Renal pelvis (tissue), 4 donors: ENCODE measurements around the gene FERMT3. TPM values are rescaled to one million over a fixed set of nuclear protein-coding genes. Genes with fewer than 3 reads are reported as not detected.

ENCODE experiments used
- DNase-seq: peaks from one replicate; pipeline ENCODE4 v3.0.0-alpha.2; 2013
- polyA plus RNA-seq, 3 donors: library from polyadenylated mRNA; unstranded; fragments of 120-200 nt; gene quantifications; one replicate each; pipeline ENCODE4 v1.2.1, GENCODE V29; 2013; ENCODE audit not compliant: insufficient read length in 3 of 3

FERMT3 gene
- polyA plus RNA-seq, 3 donors, result 4.7 to 7.5 (median 5.9) TPM

DNA sequence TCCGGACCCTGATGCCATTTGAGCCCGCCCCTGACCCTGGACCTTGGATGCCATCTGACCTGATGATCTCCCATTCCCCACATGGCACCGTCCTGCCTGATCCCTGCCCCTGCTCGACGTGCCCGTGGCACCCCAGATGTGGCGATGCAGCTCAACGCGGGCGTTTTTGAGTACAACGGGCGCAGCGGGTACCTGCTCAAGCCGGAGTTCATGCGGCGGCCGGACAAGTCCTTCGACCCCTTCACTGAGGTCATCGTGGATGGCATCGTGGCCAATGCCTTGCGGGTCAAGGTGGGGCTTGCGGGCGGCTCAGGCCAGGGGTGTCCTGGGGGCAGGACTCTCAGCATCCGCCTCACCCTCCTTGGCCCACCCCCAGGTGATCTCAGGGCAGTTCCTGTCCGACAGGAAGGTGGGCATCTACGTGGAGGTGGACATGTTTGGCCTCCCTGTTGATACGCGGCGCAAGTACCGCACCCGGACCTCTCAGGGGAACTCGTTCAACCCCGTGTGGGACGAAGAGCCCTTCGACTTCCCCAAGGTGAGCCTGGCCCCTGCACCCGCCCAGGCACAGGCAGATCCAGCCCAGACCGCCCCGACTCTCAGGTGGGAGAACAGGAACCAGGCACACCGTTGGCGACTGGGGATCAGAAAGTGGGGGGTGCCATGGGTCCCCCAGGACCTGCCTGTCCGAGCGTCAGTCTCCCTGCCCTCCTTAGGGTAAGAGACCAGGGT, 55.9 kb downstream of the FERMT3 start:
- DNase-seq, result no peak

DNA sequence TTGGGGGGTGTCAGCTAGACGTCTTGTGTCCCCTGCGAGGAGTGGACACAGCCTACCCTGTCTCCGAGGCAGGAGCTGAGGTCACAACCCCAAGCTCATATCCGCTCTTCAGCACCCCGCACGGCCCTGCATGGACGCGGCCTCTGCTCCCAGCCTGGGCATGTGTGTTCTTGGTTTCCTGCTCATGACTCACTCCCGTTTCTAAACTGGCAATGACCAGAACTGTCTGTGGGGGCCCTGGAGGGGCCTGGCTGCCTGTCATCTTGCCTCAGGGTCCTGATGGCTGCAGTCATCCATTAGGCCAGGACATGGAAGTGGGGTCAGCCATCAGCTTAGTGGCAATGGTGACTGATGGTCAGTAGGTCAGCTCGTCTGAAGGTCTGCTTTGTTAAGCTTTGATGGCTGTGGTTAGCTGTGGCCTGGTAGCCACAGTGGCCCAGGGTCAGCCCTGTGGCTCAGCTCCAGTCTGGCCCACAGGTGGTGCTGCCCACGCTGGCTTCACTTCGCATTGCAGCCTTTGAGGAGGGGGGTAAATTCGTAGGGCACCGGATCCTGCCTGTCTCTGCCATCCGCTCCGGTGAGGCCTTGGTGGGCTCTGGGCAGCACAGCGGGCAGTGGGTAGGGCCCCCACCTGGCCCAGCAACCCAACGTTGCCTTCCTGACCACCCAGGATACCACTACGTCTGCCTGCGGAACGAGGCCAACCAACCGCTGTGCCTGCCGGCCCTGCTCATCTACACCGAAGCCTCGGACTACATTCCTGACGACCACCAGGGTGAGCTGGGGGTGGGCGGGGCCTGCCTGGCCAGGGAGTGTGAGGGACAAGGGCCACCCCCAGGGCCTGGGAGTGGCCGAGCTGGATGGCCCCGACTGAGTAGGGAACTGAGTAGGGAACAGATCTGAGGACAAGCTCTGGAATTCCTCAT, 56.8 kb downstream of the FERMT3 start:
- peak; percentile 29 for DNase-seq

DNA sequence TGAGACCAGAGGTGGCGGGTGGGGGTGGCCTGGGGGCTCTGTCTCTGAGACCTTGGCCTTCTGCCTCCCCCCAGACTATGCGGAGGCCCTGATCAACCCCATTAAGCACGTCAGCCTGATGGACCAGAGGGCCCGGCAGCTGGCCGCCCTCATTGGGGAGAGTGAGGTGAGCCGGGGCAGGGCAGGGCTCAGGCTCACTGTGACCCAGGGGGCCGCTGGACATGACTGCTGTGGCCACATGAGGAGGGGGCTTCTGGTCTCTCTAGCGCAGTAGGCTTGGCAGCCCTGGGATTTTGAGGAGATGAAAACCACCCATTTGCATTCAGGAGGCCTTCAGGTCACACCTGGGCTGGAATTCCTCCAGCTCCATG, 57.4 kb downstream of the FERMT3 start:
- DNase-seq, result no peak

DNA sequence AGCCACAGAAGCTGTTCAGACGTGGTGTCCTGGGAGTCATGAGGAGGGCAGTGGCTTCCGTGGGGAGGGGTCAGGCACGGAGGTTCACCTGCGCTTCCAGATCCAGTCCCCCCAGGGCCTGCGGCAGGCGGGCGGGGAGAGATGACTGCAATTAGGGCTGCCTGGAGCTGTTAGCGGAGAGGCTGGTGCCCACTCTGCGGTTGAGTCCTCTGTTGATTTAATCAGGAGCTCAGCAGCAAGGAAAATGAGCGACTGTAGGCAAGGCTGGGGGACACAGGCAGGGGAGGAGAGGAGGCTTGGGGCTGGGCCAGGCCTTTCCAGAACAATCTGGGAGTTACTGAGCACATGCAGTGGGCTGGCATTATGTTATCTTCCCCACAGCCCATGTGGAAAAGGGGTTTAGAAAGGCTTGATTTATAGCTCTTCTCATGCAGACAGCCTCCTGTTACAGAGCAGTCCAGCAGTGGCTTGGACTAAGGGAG, 57.9 kb downstream of the FERMT3 start:
- no peak for DNase-seq

DNA sequence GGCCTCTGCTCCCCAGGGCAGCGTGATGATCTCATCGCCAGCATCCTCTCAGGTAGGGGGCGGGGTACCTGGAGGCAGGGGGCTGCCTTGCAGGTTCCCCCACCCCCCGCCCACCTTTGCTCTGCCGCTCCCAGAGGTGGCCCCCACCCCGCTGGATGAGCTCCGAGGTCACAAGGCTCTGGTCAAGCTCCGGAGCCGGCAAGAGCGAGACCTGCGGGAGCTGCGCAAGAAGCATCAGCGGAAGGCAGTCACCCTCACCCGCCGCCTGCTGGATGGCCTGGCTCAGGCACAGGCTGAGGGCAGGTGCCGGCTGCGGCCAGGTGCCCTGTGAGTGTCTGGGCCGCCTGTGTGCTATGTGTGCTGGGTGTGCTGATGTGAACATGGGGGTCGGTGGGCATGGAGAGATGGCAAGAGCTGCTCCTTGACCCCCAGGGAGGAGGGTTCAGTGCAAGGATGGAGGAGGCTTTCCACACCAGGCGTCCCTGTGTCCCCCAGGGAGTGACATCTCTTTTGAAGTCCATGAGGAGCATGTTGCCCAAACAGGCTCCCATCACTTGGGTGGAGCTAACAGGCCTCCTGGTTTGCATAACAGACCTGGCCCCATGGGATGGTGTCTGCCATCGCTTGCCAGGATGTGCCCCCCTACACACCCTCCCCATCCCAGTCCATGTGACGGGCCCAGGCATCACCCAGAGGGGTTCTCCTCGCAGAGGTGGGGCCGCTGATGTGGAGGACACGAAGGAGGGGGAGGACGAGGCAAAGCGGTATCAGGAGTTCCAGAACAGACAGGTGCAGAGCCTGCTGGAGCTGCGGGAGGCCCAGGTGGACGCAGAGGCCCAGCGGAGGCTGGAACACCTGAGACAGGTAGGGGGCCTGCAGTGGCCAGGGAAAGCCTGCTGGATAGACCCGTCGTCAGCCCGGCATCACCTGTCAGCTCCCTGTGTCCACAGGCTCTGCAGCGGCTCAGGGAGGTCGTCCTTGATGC, 58.9 kb downstream of the FERMT3 start:
- no peak for DNase-seq

DNA sequence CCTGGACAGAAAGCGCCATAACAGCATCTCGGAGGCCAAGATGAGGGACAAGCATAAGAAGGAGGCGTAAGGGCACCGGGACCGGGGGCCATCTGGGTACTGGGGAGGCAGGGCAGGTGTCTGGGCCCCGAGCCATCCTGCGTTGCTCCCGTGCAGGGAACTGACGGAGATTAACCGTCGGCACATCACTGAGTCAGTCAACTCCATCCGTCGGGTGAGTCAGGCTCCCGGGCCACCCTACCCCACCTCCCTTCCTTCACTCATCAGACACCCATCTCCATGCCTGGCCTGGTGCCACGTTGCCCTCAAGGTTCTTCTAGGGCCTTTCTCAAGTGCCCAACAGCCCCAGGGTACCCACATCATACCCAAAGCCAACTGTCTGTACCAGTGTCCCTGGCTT, 59.8 kb downstream of the FERMT3 start:
- no peak for DNase-seq

DNA sequence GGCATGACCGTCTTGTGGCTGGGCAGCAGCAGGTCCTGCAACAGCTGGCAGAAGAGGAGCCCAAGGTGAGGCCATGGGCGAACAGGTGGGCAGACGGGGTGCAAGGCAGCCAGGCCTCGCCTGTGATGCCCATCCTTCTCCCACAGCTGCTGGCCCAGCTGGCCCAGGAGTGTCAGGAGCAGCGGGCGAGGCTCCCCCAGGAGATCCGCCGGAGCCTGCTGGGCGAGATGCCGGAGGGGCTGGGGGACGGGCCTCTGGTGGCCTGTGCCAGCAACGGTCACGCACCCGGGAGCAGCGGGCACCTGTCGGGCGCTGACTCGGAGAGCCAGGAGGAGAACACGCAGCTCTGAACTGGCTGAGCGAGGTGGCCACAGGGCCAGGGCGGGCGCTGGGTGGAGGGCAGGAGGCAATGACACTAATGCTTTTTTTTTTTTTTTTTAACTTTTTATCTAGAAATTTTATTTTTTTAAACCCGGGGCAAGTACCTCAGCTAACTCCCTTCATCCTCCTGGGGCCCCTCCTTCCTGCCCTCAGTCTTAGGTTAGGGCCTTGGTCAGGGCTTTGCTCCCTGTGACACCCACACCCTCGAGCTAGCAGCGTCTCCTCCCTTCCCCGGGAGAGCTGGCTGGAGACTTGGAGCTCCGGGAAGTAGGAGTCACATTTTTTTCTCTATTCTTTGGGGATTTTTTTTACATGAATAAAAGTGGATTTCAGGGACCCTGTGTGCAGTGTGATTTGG, 60.9 kb downstream of the FERMT3 start:
- no peak for DNase-seq

DNA sequence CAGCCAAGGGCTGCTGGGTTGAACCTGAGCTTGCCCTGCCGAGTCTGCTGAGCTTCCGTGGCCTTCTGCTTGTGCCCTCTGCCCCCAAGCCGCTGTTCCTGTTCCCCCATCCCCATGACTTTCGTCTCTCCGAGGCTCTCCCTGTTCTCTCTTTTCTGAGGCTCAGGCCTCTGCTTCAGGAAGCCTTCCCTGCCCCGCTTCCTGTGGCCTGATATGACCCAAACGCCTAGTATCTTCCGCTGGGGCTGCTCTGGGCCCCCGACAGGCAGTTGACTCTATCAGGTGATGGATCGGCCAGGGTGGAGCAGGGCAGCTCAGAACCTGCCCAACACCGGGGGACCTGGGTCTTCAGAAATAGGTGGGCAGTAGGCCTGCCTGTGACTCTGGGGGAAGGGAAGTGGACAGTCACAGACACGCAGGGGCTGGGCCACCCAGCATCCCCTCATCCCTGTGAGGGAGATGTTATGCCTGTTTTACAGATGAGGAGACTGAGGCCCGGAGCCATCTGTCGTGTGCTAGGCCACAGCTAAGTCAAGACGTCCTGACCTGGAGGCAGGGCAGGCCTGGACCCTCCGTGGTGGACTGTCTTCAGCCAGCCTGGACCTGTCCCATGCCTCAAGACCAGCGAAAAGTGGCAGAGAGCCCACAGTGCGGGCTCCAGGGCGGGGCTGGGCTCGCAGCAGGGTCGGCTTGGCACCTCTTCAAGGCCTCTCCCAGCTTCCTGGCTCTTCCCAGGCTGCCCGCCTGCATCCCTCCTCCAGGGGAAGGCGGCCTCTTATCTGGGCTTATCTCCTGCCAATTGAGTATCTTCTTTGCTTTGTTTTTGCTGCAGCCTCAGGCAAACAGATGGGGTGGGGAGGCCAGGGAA, 61.7 kb downstream of the FERMT3 start:
- DNase-seq, result no peak

DNA sequence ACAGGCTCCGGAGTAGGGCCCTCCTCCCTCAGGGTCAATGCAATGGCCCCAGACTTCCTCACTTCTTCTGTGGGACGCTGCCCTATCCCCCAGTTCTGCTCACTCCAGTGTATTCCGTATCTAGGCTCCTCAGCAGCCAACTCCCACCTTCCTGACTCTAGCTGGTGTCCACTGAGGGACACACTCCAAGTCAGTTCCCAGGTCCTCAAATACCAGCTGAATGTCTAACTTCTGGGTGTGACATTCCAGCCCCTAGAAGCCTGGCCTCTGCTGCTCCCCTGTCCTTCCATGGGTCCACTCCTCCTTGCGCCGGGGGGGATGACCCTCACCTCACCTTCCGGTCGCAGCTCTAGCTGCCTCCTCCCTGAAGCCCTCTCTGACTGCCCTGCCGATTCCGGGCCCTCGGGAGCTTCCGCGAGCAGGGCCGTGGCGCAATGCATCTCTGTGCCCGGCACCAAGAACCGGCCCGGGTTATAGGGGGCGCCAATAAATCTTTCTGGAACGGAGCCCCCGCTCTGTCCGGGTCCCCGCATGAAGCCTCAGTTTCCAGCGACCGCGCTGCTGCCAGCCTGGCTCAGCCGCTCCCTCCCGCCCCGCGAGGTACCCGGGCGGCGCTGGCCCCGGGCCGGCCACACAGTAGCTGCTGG, 62.5 kb downstream of the FERMT3 start:
- peak; percentile 28 for DNase-seq

DNA sequence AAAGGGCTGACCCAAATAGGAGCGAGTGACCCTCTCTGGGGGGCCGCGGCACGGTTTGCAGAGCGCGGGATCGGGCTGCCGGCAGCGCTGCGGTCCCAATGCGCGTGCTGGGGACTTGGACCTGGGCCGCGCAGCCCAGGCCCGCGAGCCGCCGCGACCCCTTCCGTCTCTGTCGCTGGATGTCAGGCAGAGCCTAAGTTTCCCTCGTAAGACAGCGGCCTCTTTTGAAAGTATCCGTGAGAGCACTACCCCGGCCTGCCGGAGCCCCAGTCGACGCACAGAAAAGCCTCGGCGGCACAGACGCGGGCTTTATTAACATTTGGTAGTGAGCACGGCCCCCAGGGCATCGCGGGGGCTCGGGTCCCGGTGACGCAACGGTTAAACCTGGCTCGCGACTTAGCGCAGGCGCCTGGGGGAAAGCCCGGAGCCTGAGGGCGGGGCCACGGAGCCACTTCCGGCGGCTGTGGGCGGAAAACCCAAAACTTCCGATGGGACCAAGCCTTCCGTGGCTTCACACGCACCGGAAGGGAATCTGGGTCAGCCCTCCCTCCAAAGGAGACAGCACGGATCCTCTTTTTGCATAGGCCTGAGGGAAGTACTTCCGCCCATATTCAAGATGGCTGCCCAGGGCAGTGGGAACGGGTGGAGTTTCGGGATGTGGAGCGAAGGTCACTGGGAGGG, 63.2 kb downstream of the FERMT3 start:
- DNase-seq, result peak; percentile 100

Other genes with a start within 250 kb of the FERMT3 start
- 100 to 1,000 TPM; 264 to 345 (median 336) TPM for gene COX8A, start 232.1 kb upstream of the FERMT3 start, polyA plus RNA-seq
- 100 to 1,000 TPM in 2 of 3 donors, 10 to 100 TPM in 1; 95.3 to 113 (median 110) TPM for gene OTUB1, start 220.3 kb upstream of the FERMT3 start, polyA plus RNA-seq
- 1 to 10 TPM; 3.3 to 4.0 (median 3.4) TPM for gene FLRT1, start 170.8 kb upstream of the FERMT3 start, polyA plus RNA-seq
- 10 to 100 TPM; 15.2 to 18.9 (median 16.1) TPM for gene MACROD1, start 40.6 kb upstream of the FERMT3 start, polyA plus RNA-seq
- gene STIP1, start 20.6 kb upstream of the FERMT3 start, polyA plus RNA-seq, result 100 to 1,000 TPM; 165 to 203 (median 189) TPM
- 10 to 100 TPM; 50.9 to 53.4 (median 51.8) TPM for gene TRPT1, start 19.5 kb downstream of the FERMT3 start, polyA plus RNA-seq
- 10 to 100 TPM; 27.9 to 34.4 (median 30.1) TPM for gene NUDT22, start 19.6 kb downstream of the FERMT3 start, polyA plus RNA-seq
- 10 to 100 TPM; 63.7 to 79.3 (median 69.9) TPM for gene DNAJC4, start 23.8 kb downstream of the FERMT3 start, polyA plus RNA-seq
- gene VEGFB, start 27.9 kb downstream of the FERMT3 start, polyA plus RNA-seq, result 100 to 1,000 TPM in 1 of 3 donors, 10 to 100 TPM in 2; 92.3 to 102 (median 92.6) TPM
- gene FKBP2, start 34.4 kb downstream of the FERMT3 start, polyA plus RNA-seq, result 100 to 1,000 TPM in 2 of 3 donors, 10 to 100 TPM in 1; 98.7 to 122 (median 101) TPM
- gene PPP1R14B, start 40.2 kb downstream of the FERMT3 start, polyA plus RNA-seq, result 10 to 100 TPM; 66.6 to 98.3 (median 90.5) TPM
- 10 to 100 TPM; 13.7 to 17.7 (median 15.8) TPM for gene PLCB3, start 44.8 kb downstream of the FERMT3 start, polyA plus RNA-seq
- 10 to 100 TPM; 51.8 to 67.3 (median 61.2) TPM for gene BAD, start 77.9 kb downstream of the FERMT3 start, polyA plus RNA-seq
- 10 to 100 TPM; 44.0 to 46.2 (median 45.3) TPM for gene GPR137, start 79.1 kb downstream of the FERMT3 start, polyA plus RNA-seq
- under 1 TPM in 1 of 3 donors, not detected in 2; 0.06 TPM for gene KCNK4, start 84.6 kb downstream of the FERMT3 start, polyA plus RNA-seq
- gene CATSPERZ, start 93.6 kb downstream of the FERMT3 start, polyA plus RNA-seq, result not detected
- 10 to 100 TPM; 27.9 to 34.5 (median 30.8) TPM for gene ESRRA, start 98.8 kb downstream of the FERMT3 start, polyA plus RNA-seq
- gene TRMT112, start 110.8 kb downstream of the FERMT3 start, polyA plus RNA-seq, result 100 to 1,000 TPM; 242 to 262 (median 252) TPM
- gene PRDX5, start 111.4 kb downstream of the FERMT3 start, polyA plus RNA-seq, result 100 to 1,000 TPM; 205 to 244 (median 225) TPM
- 1 to 10 TPM; 3.2 to 4.0 (median 3.4) TPM for gene CCDC88B, start 133.5 kb downstream of the FERMT3 start, polyA plus RNA-seq
- gene RPS6KA4, start 152.4 kb downstream of the FERMT3 start, polyA plus RNA-seq, result 10 to 100 TPM; 13.2 to 15.7 (median 14.7) TPM